HCT116 (cell line): ENCODE measurements around the gene CDKAL1. TPM values are rescaled to one million over a fixed set of nuclear protein-coding genes. Genes with fewer than 3 reads are reported as not detected.

Experiments
- ATAC-seq: fragments of 200-7000 bp; cut with Tn5 transposase; 2 replicates; pipeline ENCODE4 v1.9.1; 2020; ENCODE audit warnings: mild to moderate bottlenecking, moderate library complexity
- BruUV-seq: library from RNA; stranded (reverse); fragments of 400-500 nt; replicated peaks from 2 replicates; lab custom pipeline; 2021; lab: Mats Ljungman, UMichigan
- CTCF ChIA-PET: fragments of 300-600 bp; sonication (Branson Sonifier 250); formaldehyde crosslinking; loops from one replicate; lab custom pipeline; 2021; ENCODE audit warnings: antibody characterized with exemption; lab: Charles Lee
- POLR2A ChIA-PET: fragments of 300-600, 350-600 bp; sonication (Branson Sonifier 250); formaldehyde crosslinking; loops from one replicate; lab custom pipeline; 2021; ENCODE audit warnings: antibody characterized with exemption; lab: Charles Lee
- RAD21 ChIA-PET, 2 experiments: fragments of 300-600 bp; sonication (Branson Sonifier 250); formaldehyde crosslinking; loops; one replicate each; lab custom pipeline; 2023; ENCODE audit warnings: low total read pairs in 2 of 2; ENCODE audit not compliant: uncharacterized antibody in 2 of 2, unreplicated experiment in 2 of 2, low non-redundant PET in 1 of 2; lab: Charles Lee
- DNase-seq: peaks from one replicate; pipeline ENCODE4 v3.0.0-alpha.2; 2010; ENCODE audit warnings: low read depth, low spot score
- H2AFZ ChIP-seq: fragments of 200-600 bp; shearing (Covaris generic), sonication (generic); 2 replicates; pipeline ENCODE4 v1.6.1; 2017; ENCODE audit warnings: low read depth, mixed run types, mixed read lengths, antibody characterized with exemption, low read length; ENCODE audit not compliant: poor library complexity, severe bottlenecking
- H3K27ac ChIP-seq: 2 replicates; pipeline ENCODE4 v1.5.1; 2012; ENCODE audit warnings: low read depth, low read length
- H3K27me3 ChIP-seq: fragments of 200-600 bp; sonication (generic); 2 replicates; pipeline ENCODE4 v1.6.1; 2016; ENCODE audit warnings: mixed run types, low read length, mixed read lengths; ENCODE audit not compliant: insufficient read depth
- H3K36me3 ChIP-seq, 2 experiments: fragments of 200-500 bp in 1 of 2; fragments of 200-600 bp in 1 of 2; sonication (Bioruptor generic) in 1 of 2; sonication (generic) in 1 of 2; 2 replicates each; pipeline versions ENCODE4 v1.5.1 to v1.6.1; 2014 to 2016; ENCODE audit warnings: low read length in 2 of 2, inconsistent platforms in 1 of 2, mixed read lengths in 1 of 2, mixed run types in 1 of 2; ENCODE audit not compliant: insufficient read depth in 2 of 2, control insufficient read depth in 1 of 2
- H3K4me1 ChIP-seq, 2 experiments: fragments of 200-600 bp in 1 of 2; sonication (generic) in 1 of 2; 2 replicates each; pipeline versions ENCODE4 v1.5.1 to v1.6.1; 2012 to 2017; ENCODE audit warnings: low read length in 2 of 2, inconsistent platforms in 1 of 2, mild to moderate bottlenecking in 1 of 2, mixed read lengths in 1 of 2, mixed run types in 1 of 2, moderate library complexity in 1 of 2; ENCODE audit not compliant: insufficient read depth in 2 of 2, control insufficient read depth in 1 of 2
- H3K4me2 ChIP-seq: fragments of 200-600 bp; sonication (generic); 2 replicates; pipeline ENCODE4 v1.6.1; 2017; ENCODE audit warnings: mixed run types, low read length, mixed read lengths
- H3K4me3 ChIP-seq, 2 experiments: fragments of 200-600 bp in 1 of 2; sonication (generic) in 1 of 2; replicated peaks in 1 of 2; 2 replicates each; pipeline ENCODE4 v1.5.1; 2011 to 2016; ENCODE audit warnings: low read length in 2 of 2, control low read depth in 1 of 2, low read depth in 1 of 2, mild to moderate bottlenecking in 1 of 2, mixed read lengths in 1 of 2, mixed run types in 1 of 2
- H3K79me2 ChIP-seq: fragments of 200-600 bp; sonication (generic); 2 replicates; pipeline ENCODE4 v1.6.1; 2017; ENCODE audit warnings: mild to moderate bottlenecking, mixed run types, low read length, moderate library complexity, mixed read lengths; ENCODE audit not compliant: insufficient read depth
- H3K9ac ChIP-seq: fragments of 200-600 bp; sonication (generic); 2 replicates; pipeline ENCODE4 v1.6.1; 2016; ENCODE audit warnings: low read length, mixed read lengths
- H3K9me2 ChIP-seq: fragments of 200-600 bp; sonication (generic), shearing (Covaris generic); 2 replicates; pipeline ENCODE4 v1.6.1; 2017; ENCODE audit warnings: mixed run types, mild to moderate bottlenecking, moderate library complexity; ENCODE audit not compliant: insufficient read depth
- H3K9me3 ChIP-seq, 2 experiments: fragments of 200-500 bp in 1 of 2; fragments of 200-600 bp in 1 of 2; sonication (Bioruptor generic) in 1 of 2; sonication (generic) in 1 of 2; 2 replicates each; pipeline ENCODE4 v1.6.1; 2014 to 2017; ENCODE audit warnings: low read length in 2 of 2, mixed read lengths in 2 of 2, inconsistent platforms in 1 of 2, low read depth in 1 of 2, mild to moderate bottlenecking in 1 of 2, mixed run types in 1 of 2, moderate library complexity in 1 of 2; ENCODE audit not compliant: control insufficient read depth in 1 of 2, insufficient read depth in 1 of 2
- H4K20me1 ChIP-seq: fragments of 200-600 bp; sonication (generic), shearing (Covaris generic); 2 replicates; pipeline ENCODE4 v1.6.1; 2017; ENCODE audit warnings: mixed run types, mild to moderate bottlenecking, moderate library complexity; ENCODE audit not compliant: insufficient read depth
- EZH2phosphoT487 ChIP-seq: fragments of 200-600 bp; IDR thresholded peaks from 2 replicates; pipeline ENCODE4 v1.6.1; 2018; ENCODE audit warnings: antibody characterized with exemption, borderline replicate concordance
- POLR2AphosphoS5 ChIP-seq: IDR thresholded peaks from 2 replicates; pipeline ENCODE4 v1.6.1; 2011; ENCODE audit warnings: mild to moderate bottlenecking, low read depth, low read length, moderate library complexity
- SP1 ChIP-seq: IDR thresholded peaks from 2 replicates; pipeline ENCODE4 v1.6.1; 2012; ENCODE audit warnings: low read depth
- SRF ChIP-seq: IDR thresholded peaks from 2 replicates; pipeline ENCODE4 v1.6.1; 2012; ENCODE audit warnings: low read depth
- intact Hi-C: fragments of 100-400 bp; cut with micrococcal nuclease; formaldehyde crosslinking; loops from 2 replicates; pipeline ENCODE4 v1.10.0; 2022
- total RNA-seq: library from RNA; stranded (reverse); gene quantifications from one replicate; pipeline ENCODE4 v1.2.1, GENCODE V29; 2021; ENCODE audit not compliant: unreplicated experiment
- TF ChIP-seq, protein P1 (sequence below): IDR thresholded peaks from 2 replicates; pipeline ENCODE4 v1.6.1; 2012

Gene CDKAL1
- total RNA-seq, 1 experiment from 2014 or later = 14.9 TPM

DNA sequence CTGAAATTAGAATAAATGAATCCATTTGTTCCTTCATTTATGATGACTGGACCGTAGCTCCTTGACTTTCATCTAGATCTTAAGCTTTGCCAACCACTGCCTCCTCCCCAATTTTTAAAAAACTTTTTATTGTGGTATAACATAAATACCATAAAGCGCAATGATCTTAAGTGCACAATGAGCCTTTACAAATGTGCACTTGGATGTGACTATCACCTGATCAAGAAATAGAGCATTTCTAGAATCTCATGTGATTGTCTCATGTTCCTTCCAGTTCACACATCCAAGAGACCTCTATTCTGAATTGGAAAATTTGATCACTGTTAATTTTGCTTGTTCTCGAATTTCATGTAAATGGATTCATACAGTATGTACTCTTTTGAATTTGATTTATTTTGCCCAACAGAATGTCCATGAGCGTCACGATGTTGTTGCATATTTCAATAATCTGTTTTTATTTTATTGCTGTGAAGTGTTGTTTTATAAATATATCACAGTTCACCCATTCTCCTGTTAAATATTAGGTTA, 442.2 kb downstream of the CDKAL1 start:
- no peak overlapping the region for H2AFZ ChIP-seq
- ATAC-seq (no peak), DNase-seq (no peak)
- H3K36me3 ChIP-seq = no peaks in the 10 kb centered on the region
- TF ChIP-seq EZH2phosphoT487 (no peak), SP1 (no peak)
- TF ChIP-seq, protein P1, sequence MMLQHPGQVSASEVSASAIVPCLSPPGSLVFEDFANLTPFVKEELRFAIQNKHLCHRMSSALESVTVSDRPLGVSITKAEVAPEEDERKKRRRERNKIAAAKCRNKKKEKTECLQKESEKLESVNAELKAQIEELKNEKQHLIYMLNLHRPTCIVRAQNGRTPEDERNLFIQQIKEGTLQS = no peak
- no peak overlapping the region for H3K9ac ChIP-seq
- H3K9me2 ChIP-seq = no peaks in the 10 kb centered on the region
- no peak overlapping the region for H3K4me2 ChIP-seq
- no peak overlapping the region for H3K27ac ChIP-seq
- no TSS peak for BruUV-seq
- H3K79me2 ChIP-seq = no peaks in the 10 kb centered on the region
- ChIA-PET POLR2A (no interaction called here), CTCF (no interaction called here), RAD21 (interaction anchor here in 1 of 2 experiments (0.7 kb wide), 1 partner anchor 11 kb away, joined by 3 read pairs; no protein-coding TSS in a partner anchor)
- H3K4me1 ChIP-seq = no peaks in the 10 kb centered on the region
- H3K27me3 ChIP-seq = no peaks in the 10 kb centered on the region
- intact Hi-C loops = no loop called here
- no peak overlapping the region for H3K4me3 ChIP-seq
- H4K20me1 ChIP-seq = no peaks in the 10 kb centered on the region
- no peaks in the 10 kb centered on the region for H3K9me3 ChIP-seq

DNA sequence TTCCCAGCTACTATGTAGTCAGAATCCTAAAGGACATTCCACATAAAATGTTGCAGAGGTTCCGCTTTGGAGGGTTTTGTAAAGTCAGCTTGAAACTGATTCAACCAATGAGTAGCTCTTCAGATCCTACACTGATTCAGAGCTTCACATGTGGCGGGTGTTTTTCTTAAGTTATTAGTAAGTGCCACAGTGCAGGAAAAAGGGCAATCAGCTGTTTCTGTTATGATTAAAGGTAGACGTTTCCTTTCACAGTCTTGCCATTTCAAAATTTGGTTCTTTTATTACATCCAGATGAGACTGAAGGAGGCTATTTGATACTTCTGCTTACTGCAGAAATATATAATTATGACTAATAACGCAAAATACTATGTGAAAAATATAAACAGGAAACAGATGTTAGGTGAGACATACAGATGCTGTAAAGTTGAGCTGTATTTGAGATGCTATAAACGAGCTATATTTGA, 443.9 kb downstream of the CDKAL1 start:
- no peaks in the 10 kb centered on the region for H3K79me2 ChIP-seq
- H2AFZ ChIP-seq = no peak overlapping the region
- CTCF ChIA-PET = no interaction called here

More for the DNA sequence above, 443.9 kb downstream of the CDKAL1 start:
- intact Hi-C loops = no loop called here
- BruUV-seq = no TSS peak
- Histone ChIP-seq H3K27ac (no peak overlapping the region), H3K9ac (no peak overlapping the region), H3K9me2 (no peaks in the 10 kb centered on the region), H3K4me2 (no peak overlapping the region), H3K4me3 (no peak overlapping the region), H3K9me3 (no peaks in the 10 kb centered on the region), H3K36me3 (no peaks in the 10 kb centered on the region), H4K20me1 (no peaks in the 10 kb centered on the region), H3K4me1 (no peaks in the 10 kb centered on the region), H3K27me3 (no peaks in the 10 kb centered on the region)
- ATAC-seq = no peak
- TF ChIP-seq POLR2AphosphoS5 (no peak), SRF (no peak)
- DNase-seq = no peak
- RAD21 ChIA-PET = no interaction called here
- POLR2A ChIA-PET = no interaction called here
